MCF 10A (cell line): ENCODE results near the gene MLLT6. TPM values are rescaled to one million over a fixed set of nuclear protein-coding genes. Genes with fewer than 3 reads are reported as not detected.

Experiments
- BruUV-seq: library from RNA; stranded (reverse); fragments of 400-500 nt; replicated peaks from 2 replicates; lab custom pipeline; 2021; lab: Mats Ljungman, UMichigan
- CTCF ChIA-PET: fragments of 300-600 bp; sonication (Branson Sonifier 250); formaldehyde crosslinking; extraction: SDS; loops from one replicate; lab custom pipeline; 2021; ENCODE audit warnings: antibody characterized with exemption, inconsistent platforms; lab: Yijun Ruan, JAX
- POLR2A ChIA-PET: fragments of 300-600, 350-650 bp; sonication (Branson Sonifier 250); formaldehyde crosslinking; extraction: SDS; loops from one replicate; lab custom pipeline; 2020; ENCODE audit warnings: antibody characterized with exemption, inconsistent platforms; lab: Yijun Ruan, JAX
- DNase-seq: peaks from one replicate; pipeline ENCODE4 v3.0.0-alpha.2; 2018; ENCODE audit not compliant: unreplicated experiment
- H3K27ac Mint-ChIP-seq: one replicate; pipeline ENCODE4 v1.8.0; 2022; ENCODE audit warnings: mild to moderate bottlenecking, low read depth, mixed read lengths; ENCODE audit not compliant: unreplicated experiment
- H3K27me3 Mint-ChIP-seq: one replicate; pipeline ENCODE4 v1.8.0; 2022; ENCODE audit warnings: mixed read lengths; ENCODE audit not compliant: insufficient read depth, unreplicated experiment
- H3K36me3 Mint-ChIP-seq: one replicate; pipeline ENCODE4 v1.8.0; 2022; ENCODE audit warnings: mild to moderate bottlenecking, moderate library complexity, mixed read lengths; ENCODE audit not compliant: insufficient read depth, unreplicated experiment
- H3K4me1 Mint-ChIP-seq: one replicate; pipeline ENCODE4 v1.8.0; 2022; ENCODE audit warnings: mixed read lengths; ENCODE audit not compliant: insufficient read depth, unreplicated experiment
- H3K4me3 Mint-ChIP-seq: one replicate; pipeline ENCODE4 v1.8.0; 2022; ENCODE audit warnings: mild to moderate bottlenecking, moderate library complexity, mixed read lengths; ENCODE audit not compliant: unreplicated experiment
- H3K9me3 Mint-ChIP-seq: one replicate; pipeline ENCODE4 v1.8.0; 2022; ENCODE audit warnings: mixed read lengths; ENCODE audit not compliant: unreplicated experiment
- intact Hi-C: fragments of 100-400 bp; cut with micrococcal nuclease; formaldehyde crosslinking; loops from 2 replicates; pipeline ENCODE4 v1.14.1; 2022
- total RNA-seq: library from RNA; stranded (reverse); gene quantifications from 2 replicates; pipeline ENCODE4 v1.2.3, GENCODE V29; 2022
- TF ChIP-seq, protein P1 (sequence below): fragments of 200-600 bp; IDR thresholded peaks from one replicate; pipeline ENCODE4 v1.8.0; 2022; ENCODE audit warnings: antibody characterized with exemption, mild to moderate bottlenecking; ENCODE audit not compliant: unreplicated experiment

Gene MLLT6
- total RNA-seq, 1 experiment from 2014 or later: 65.3 TPM

DNA sequence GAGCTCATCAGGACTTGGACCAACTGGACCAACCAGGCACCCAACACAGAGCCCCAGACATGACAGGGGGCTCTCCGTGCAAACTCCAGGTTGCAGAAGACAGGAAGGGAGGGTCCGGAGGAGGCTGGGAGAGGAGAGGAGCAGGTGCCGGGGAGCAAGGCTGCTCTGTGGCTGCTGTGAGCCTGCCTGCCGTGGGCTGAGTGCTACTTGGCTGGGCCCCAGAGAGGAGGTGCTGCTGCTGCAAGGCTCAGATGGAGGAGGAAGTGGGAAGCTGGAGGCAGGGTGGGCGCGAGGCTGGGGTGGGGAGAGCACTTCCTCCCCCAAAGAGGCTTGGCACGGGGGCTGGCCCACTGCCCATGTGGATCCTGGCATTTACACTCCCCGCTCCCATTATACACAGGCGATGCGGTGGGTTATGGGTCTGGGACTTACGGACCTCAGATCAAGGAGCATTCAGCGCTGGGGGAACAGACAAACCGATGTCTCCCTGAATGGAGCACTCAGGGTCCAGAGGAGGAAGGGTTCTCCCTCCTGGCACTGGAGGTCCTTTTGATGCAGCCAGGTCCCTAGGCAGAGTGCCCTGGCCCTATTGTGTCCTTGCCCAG, 46.2 kb upstream of the MLLT6 start:
- no peak overlapping the region for H3K27ac Mint-ChIP-seq
- ChIA-PET POLR2A (no interaction called here), CTCF (interaction anchor here (0.6 to 1.4 kb wide), 2 partner anchors 9 to 40 kb away, joined by 3 to 5 read pairs; no protein-coding TSS in a partner anchor)
- no peaks in the 10 kb centered on the region for H3K4me1 Mint-ChIP-seq
- BruUV-seq: no TSS peak
- TF ChIP-seq, protein P1, sequence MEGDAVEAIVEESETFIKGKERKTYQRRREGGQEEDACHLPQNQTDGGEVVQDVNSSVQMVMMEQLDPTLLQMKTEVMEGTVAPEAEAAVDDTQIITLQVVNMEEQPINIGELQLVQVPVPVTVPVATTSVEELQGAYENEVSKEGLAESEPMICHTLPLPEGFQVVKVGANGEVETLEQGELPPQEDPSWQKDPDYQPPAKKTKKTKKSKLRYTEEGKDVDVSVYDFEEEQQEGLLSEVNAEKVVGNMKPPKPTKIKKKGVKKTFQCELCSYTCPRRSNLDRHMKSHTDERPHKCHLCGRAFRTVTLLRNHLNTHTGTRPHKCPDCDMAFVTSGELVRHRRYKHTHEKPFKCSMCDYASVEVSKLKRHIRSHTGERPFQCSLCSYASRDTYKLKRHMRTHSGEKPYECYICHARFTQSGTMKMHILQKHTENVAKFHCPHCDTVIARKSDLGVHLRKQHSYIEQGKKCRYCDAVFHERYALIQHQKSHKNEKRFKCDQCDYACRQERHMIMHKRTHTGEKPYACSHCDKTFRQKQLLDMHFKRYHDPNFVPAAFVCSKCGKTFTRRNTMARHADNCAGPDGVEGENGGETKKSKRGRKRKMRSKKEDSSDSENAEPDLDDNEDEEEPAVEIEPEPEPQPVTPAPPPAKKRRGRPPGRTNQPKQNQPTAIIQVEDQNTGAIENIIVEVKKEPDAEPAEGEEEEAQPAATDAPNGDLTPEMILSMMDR: no peak
- H3K9me3 Mint-ChIP-seq: no peaks in the 10 kb centered on the region
- no peaks in the 10 kb centered on the region for H3K36me3 Mint-ChIP-seq
- peaks cover 26% of the 10 kb centered on the region for H3K27me3 Mint-ChIP-seq
- intact Hi-C loops: no loop called here
- H3K4me3 Mint-ChIP-seq: no peak overlapping the region
- no peak for DNase-seq

DNA sequence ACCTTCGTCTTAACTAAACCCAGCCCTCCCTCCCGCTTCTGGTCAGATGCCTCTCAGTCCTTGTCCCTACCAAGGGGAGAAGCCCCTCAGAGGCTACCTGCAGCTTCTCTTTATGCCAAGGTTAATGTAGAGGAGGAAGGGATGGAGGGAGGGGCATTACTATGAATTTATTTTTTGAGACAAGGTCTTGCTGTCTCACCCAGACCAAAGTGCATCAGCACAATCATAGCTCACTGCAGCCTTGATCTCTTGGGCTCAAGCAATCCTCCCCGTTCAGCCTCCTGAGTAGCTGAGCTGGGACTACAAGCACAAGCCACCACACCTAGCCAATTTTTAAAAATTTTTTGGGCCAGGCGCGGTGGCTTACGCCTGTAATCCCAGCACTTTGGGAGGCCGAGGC, 45.7 kb upstream of the MLLT6 start:
- intact Hi-C loops: no loop called here
- Mint-ChIP-seq H3K9me3 (no peaks in the 10 kb centered on the region), H3K4me3 (no peak overlapping the region), H3K36me3 (no peaks in the 10 kb centered on the region), H3K4me1 (no peaks in the 10 kb centered on the region), H3K27me3 (peaks cover 24% of the 10 kb centered on the region), H3K27ac (no peak overlapping the region)
- ChIA-PET POLR2A (no interaction called here), CTCF (interaction anchor here (1.4 kb wide), 1 partner anchor 8 kb away, joined by 5 read pairs; no protein-coding TSS in a partner anchor)
- no TSS peak for BruUV-seq
- TF ChIP-seq, protein P1: no peak
- DNase-seq: no peak

DNA sequence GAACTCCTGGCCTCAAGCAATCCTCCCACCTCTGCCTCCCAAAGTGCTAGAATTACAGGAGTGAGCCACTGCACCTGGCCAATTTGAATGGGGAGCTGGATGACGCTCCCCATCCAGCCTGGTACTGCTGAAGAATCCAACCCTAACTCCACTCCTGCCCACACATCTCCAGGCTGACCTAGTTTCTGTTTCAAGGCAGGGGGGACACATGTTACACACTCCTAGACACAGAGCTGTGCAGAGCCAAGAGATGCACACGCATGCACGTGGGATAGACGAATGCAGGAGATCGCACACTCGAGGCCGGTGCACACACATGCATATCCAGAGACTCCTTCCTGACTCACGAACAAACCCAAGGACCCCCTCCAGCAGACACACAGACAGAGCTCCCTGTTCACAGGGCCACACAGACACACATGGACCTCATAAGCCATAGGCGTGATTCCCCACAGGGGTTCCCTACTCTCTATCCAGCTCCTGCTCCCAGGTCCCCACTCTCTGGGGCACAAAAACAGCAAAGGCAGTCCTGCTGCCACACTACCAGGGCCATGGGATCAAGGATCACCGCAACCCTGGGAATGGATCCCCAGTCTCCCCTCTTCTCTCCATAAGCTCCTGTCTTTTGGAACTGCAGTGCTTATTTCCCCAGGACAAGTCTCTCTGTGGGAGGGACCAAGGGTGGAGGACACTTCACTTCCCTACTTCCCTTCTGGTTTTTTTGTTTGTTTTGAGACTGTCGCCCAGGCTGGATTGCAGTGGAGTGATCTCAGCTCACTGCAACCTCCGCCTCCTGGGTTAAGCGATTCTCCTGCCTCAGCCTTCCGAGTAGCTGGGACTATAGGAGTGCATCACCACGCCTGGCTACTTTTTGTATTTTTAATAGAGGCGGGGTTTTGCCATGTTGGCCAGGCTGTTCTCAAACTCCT, 44.7 kb upstream of the MLLT6 start:
- Mint-ChIP-seq H3K27ac (no peak overlapping the region), H3K9me3 (no peaks in the 10 kb centered on the region), H3K36me3 (no peaks in the 10 kb centered on the region), H3K27me3 (peaks cover 20% of the 10 kb centered on the region), H3K4me3 (no peak overlapping the region), H3K4me1 (no peaks in the 10 kb centered on the region)
- POLR2A ChIA-PET: interaction anchor here (0.6 to 0.7 kb wide), 2 partner anchors 101 to 193 kb away, joined by 3 read pairs; partner anchors contain the start of gene RPL23
- CTCF ChIA-PET: interaction anchor here (0.6 to 1.2 kb wide), 5 partner anchors 9 to 317 kb away, joined by 3 to 5 read pairs (median 3); no protein-coding TSS in a partner anchor
- TF ChIP-seq, protein P1: no peak
- intact Hi-C loops: no loop called here
- DNase-seq: no peak
- BruUV-seq: no TSS peak
